Activated CD8-positive, alpha-beta memory T cell treated with anti-CD3 and anti-CD28 coated beads for 1 hour (primary cell): Measurements from ENCODE around the gene WNK1.

ENCODE experiments used
- DNase-seq, 2 donors: peaks; one replicate each; pipeline ENCODE4 v3.0.0-alpha.2; 2020; ENCODE audit warnings: low read depth in 1 of 2; ENCODE audit errors: extremely low read depth in 1 of 2

The WNK1 gene

DNA sequence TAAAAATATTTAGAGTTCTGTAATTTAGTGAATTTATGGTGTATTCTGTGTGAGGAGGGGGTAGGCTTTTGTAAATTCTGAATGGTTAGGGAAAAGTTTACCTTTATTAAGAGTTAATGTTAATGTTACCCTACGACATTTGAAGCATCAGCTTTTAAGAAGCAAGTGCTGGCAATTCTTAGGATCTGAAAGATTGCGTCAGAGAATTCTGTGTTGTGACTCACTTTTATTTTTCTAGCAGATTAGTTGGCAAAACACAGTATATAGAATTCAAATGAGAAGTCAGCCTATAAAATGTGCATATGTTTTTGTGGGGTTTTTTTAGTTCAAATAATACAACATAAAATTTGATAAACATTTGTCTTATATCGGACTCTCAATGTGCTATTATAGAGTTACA is 99.5 kb downstream of the WNK1 start:
- DNase-seq: no peak

- DNase-seq: no peak
These were observed 100.5 kb downstream of the WNK1 start for GRCh38 chr12:852864-853263.

- DNase-seq: no peak
These were observed 105.2 kb downstream of the WNK1 start for GRCh38 chr12:857611-858010.

- DNase-seq: no peak
These were observed 110.0 kb downstream of the WNK1 start for GRCh38 chr12:862303-862911.

GRCh38 chr12:863285-863684 is 110.9 kb downstream of the WNK1 start:
- DNase-seq: no peak

DNA sequence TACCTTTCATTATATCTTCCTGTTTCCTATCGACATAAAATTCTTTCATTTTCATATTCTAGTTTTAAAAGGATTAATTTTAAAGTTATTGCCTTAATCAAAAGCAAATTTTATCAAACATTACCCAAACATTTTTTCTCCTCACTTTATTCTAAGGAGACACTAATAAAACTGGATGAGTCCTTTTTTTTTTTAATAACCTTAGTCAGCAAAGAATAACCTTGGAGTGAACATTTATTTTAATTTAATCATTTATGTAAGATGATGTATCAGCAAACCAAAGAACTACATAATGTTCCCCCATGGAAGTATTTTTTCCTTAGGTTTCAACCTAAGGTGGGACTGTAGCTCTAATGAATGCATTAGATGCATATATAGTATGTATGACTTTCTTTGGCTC is 113.2 kb downstream of the WNK1 start:
- DNase-seq: no peak

- DNase-seq: no peak
These were observed 115.5 kb downstream of the WNK1 start for GRCh38 chr12:867905-868304.

DNA sequence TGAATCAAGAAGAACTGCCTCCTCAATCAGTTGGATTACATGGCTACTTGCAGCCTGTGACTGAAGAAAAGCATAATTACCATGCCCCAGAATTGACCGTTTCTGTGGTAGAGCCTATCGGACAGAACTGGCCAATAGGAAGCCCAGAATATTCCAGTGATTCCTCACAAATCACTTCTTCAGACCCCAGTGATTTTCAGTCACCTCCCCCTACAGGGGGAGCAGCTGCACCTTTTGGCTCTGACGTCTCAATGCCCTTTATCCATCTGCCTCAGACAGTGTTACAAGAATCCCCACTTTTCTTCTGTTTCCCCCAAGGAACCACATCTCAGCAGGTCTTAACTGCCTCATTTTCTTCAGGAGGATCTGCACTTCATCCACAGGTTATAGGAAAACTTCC is 116.3 kb downstream of the WNK1 start:
- no peak for DNase-seq

DNA sequence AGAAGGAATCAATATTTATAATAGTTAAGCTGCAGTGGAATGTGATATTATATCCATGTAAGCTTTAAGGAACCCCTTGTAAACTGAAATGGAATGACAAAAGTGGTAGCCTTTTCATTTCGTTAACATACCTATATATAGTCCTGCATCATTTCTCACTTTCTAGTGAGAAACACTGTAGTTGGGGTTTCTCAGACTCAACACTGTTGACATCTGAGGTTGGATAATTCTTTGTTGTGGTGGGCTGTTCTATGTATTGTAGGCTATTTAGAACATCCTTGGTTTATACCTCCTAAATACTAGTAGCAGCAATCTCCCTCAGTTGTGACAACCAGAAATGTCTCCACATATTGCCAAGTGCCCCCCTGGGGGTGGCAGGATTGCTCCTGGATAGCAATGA is 118.0 kb downstream of the WNK1 start:
- DNase-seq: no peak

DNA sequence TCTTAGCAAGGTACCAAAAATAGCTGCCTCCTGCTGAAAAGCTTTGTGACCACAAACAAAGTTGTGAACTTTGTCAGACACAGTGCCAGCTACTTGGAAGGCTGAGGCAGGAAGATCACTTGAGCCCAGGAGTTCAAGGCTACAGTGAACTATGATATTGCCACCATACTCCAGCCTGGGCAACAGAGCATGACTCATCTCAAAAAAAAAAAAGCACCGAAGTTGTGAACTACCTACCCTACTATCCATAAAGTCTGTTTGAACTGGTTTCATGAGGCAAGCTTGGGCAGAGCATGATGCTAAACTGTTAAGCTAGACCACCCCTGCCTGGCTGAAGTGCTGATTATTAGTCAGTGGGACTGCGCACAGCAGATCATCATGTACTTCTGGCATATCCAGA is 121.6 kb downstream of the WNK1 start:
- DNase-seq: no peak

- no peak for DNase-seq
These were observed 127.3 kb downstream of the WNK1 start for GRCh38 chr12:879641-880040.

- no peak for DNase-seq
These were observed 128.3 kb downstream of the WNK1 start for GRCh38 chr12:880656-881055.

GRCh38 chr12:884746-885414 is 132.5 kb downstream of the WNK1 start:
- no peak for DNase-seq

DNA sequence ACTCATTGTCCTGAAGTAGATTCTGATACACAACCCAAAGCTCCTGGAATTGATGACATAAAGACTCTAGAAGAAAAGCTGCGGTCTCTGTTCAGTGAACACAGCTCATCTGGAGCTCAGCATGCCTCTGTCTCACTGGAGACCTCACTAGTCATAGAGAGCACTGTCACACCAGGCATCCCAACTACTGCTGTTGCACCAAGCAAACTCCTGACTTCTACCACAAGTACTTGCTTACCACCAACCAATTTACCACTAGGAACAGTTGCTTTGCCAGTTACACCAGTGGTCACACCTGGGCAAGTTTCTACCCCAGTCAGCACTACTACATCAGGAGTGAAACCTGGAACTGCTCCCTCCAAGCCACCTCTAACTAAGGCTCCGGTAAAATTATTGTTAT is 133.3 kb downstream of the WNK1 start:
- no peak for DNase-seq

DNA sequence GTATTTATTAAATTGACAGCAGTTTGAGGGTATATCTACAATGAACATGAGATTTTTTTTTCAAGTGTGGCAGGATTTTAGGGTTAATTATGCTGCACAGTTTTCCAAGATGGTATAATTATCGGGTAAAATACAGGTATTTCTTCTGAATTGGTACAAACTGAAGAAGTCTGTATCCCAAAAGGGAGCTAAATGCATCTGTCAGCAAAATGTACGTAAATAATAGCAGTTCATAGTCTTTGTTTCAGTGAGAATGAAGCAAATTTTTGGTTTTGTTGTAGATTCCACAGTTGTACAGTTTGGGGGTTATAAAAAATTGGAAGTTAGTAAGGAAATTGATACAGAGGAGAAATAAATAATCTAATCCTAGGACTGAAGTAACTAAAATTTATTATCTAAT is 133.8 kb downstream of the WNK1 start:
- no peak for DNase-seq

DNA sequence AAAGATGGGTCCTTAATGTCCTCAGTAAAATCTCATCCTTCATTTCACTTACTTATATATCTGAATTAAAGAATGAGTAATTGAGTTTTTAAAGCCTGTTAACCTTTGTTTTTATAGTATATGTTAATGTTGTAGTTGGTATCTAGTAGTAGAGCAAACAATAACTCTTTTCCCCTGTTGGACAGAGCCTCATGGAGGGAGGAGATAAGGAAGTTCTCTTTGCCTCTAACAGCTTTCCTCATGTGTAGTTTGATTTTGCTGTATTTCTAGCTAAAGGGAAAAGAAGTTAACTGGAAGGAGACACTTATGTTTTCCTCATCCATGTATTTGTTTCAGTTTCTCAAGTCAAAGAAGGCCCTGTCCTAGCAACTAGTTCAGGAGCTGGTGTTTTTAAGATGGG is 141.8 kb downstream of the WNK1 start:
- DNase-seq: no peak

DNA sequence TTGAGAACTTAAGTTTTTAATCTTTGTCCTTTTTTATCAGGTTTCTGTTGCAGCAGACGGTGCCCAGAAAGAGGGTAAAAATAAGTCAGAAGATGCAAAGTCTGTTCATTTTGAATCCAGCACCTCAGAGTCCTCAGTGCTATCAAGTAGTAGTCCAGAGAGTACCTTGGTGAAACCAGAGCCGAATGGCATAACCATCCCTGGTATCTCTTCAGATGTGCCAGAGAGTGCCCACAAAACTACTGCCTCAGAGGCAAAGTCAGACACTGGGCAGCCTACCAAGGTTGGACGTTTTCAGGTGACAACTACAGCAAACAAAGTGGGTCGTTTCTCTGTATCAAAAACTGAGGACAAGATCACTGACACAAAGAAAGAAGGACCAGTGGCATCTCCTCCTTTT is 143.7 kb downstream of the WNK1 start:
- DNase-seq: no peak

DNA sequence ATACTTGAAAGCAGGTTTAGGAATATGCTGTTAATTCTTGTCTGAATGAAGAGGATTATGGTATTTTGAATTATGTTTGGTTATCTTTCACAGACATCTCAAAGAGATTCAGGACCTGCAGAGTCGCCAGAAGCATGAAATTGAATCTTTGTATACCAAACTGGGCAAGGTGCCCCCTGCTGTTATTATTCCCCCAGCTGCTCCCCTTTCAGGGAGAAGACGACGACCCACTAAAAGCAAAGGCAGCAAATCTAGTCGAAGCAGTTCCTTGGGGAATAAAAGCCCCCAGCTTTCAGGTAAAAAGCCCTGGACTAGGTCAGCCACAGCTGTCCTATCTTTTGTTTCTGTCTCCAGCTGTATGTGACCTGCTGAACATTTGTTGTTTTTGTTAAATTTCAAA is 145.0 kb downstream of the WNK1 start:
- DNase-seq: no peak

GRCh38 chr12:902581-902980 is 150.2 kb downstream of the WNK1 start:
- no peak for DNase-seq

GRCh38 chr12:903055-903454 is 150.7 kb downstream of the WNK1 start:
- no peak for DNase-seq

- no peak for DNase-seq
These were observed 151.6 kb downstream of the WNK1 start for GRCh38 chr12:904010-904414.

GRCh38 chr12:905261-906031 is 153.1 kb downstream of the WNK1 start:
- DNase-seq: no peak
